OCI-LY3 (cell line): Measurements from ENCODE around the gene CEACAM19.

Experiments
- CTCF ChIP-seq: fragments of 200-600, 300-600 bp; sonication (generic); IDR thresholded peaks from 2 replicates; pipeline ENCODE4 v1.5.1; 2014; ENCODE audit warnings: antibody characterized with exemption, low read length, low read depth
- EZH2phosphoT487 ChIP-seq: fragments of 200-600 bp; shearing (Covaris generic); IDR thresholded peaks from 2 replicates; pipeline ENCODE4 v1.6.1; 2018; ENCODE audit warnings: antibody characterized with exemption, mixed run types, low read depth

- TF ChIP-seq CTCF (no peak), EZH2phosphoT487 (no peak)
These were observed 11.2 kb upstream of the CEACAM19 start for GRCh38 chr19:44660081-44660480.
